IMR-90 (cell line): Measurements from ENCODE around the gene ATP13A2. TPM values are rescaled to one million over a fixed set of nuclear protein-coding genes. Genes with fewer than 3 reads are reported as not detected.

Source experiments
- ATAC-seq: fragments of 200-7000 bp; cut with Tn5 transposase; 2 replicates; pipeline ENCODE4 v1.9.1; 2020; ENCODE audit warnings: low read depth, mild to moderate bottlenecking, moderate library complexity
- BruUV-seq: library from RNA; stranded (reverse); fragments of 400-500 nt; replicated peaks from 2 replicates; lab custom pipeline; 2021; lab: Mats Ljungman, UMichigan
- CTCF ChIA-PET: fragments of 300-600 bp; formaldehyde crosslinking; extraction: SDS; loops from one replicate; lab custom pipeline; 2021; ENCODE audit warnings: antibody characterized with exemption; lab: Yijun Ruan, JAX
- POLR2A ChIA-PET: fragments of 300-600 bp; sonication (Branson Sonifier 250); formaldehyde crosslinking; loops from one replicate; lab custom pipeline; 2022; ENCODE audit warnings: antibody characterized with exemption; ENCODE audit not compliant: unreplicated experiment; lab: Charles Lee
- DNase-seq: peaks from one replicate; pipeline ENCODE4 v3.0.0; 2013
- H2AFZ ChIP-seq: replicated peaks from 2 replicates; pipeline ENCODE3; 2013; ENCODE audit warnings: low read length, mild to moderate bottlenecking; ENCODE audit not compliant: poor library complexity
- H2AK5ac ChIP-seq: 2 replicates; pipeline ENCODE4 v1.6.1; 2013; ENCODE audit warnings: low read depth, low read length, inconsistent platforms
- H2AK9ac ChIP-seq: replicated peaks from 2 replicates; pipeline ENCODE3; 2013; ENCODE audit warnings: mild to moderate bottlenecking, low read depth, low read length, moderate library complexity; ENCODE audit not compliant: poor library complexity
- H2BK120ac ChIP-seq: 2 replicates; pipeline ENCODE4 v1.6.1; 2013; ENCODE audit warnings: low read depth, low read length, inconsistent platforms
- H2BK15ac ChIP-seq: 3 replicates; pipeline ENCODE4 v1.6.1; 2013; ENCODE audit warnings: low read depth, low read length, inconsistent platforms
- H2BK20ac ChIP-seq: 2 replicates; pipeline ENCODE4 v1.6.1; 2013; ENCODE audit warnings: low read depth, mild to moderate bottlenecking, inconsistent platforms, low read length, moderate library complexity
- H2BK5ac ChIP-seq: 2 replicates; pipeline ENCODE4 v1.6.1; 2013; ENCODE audit warnings: mild to moderate bottlenecking, low read depth, low read length, inconsistent platforms; ENCODE audit not compliant: poor library complexity, severe bottlenecking
- H3K14ac ChIP-seq: replicated peaks from 2 replicates; pipeline ENCODE4 v1.6.1; 2013; ENCODE audit warnings: low read depth, low read length, inconsistent platforms
- H3K18ac ChIP-seq: 2 replicates; pipeline ENCODE4 v1.6.1; 2013; ENCODE audit warnings: low read depth, low read length, control low read depth
- H3K23ac ChIP-seq: 2 replicates; pipeline ENCODE4 v1.6.1; 2013; ENCODE audit warnings: low read depth, low read length, inconsistent platforms
- H3K27ac ChIP-seq: 2 replicates; pipeline ENCODE4 v1.5.1; 2013; ENCODE audit warnings: mild to moderate bottlenecking, control low read depth, low read length; ENCODE audit not compliant: insufficient read depth
- H3K27me3 ChIP-seq: 2 replicates; pipeline ENCODE4 v1.6.1; 2013; ENCODE audit warnings: low read length; ENCODE audit not compliant: control insufficient read depth, insufficient read depth
- H3K36me3 ChIP-seq: 2 replicates; pipeline ENCODE4 v1.6.1; 2013; ENCODE audit warnings: low read length, mixed read lengths; ENCODE audit not compliant: control insufficient read depth, insufficient read depth
- H3K4ac ChIP-seq: 2 replicates; pipeline ENCODE4 v1.6.1; 2013; ENCODE audit warnings: low read depth, low read length, inconsistent platforms
- H3K4me1 ChIP-seq: 2 replicates; pipeline ENCODE4 v1.6.1; 2013; ENCODE audit warnings: low read length, mixed read lengths; ENCODE audit not compliant: control insufficient read depth, insufficient read depth
- H3K4me2 ChIP-seq: 2 replicates; pipeline ENCODE4 v1.6.1; 2013; ENCODE audit warnings: low read depth, mild to moderate bottlenecking, control low read depth, low read length, moderate library complexity
- H3K4me3 ChIP-seq: 2 replicates; pipeline ENCODE4 v1.5.1; 2013; ENCODE audit warnings: low read depth, mild to moderate bottlenecking, control low read depth, low read length, moderate library complexity; ENCODE audit not compliant: insufficient read depth
- H3K56ac ChIP-seq: 2 replicates; pipeline ENCODE4 v1.6.1; 2013; ENCODE audit warnings: low read length, inconsistent platforms; ENCODE audit not compliant: insufficient read depth; ENCODE audit errors: extremely low read depth
- H3K79me1 ChIP-seq, 2 experiments: 2 replicates each; pipeline ENCODE4 v1.6.1; 2013; ENCODE audit warnings: low read length in 2 of 2, inconsistent platforms in 1 of 2, low read depth in 1 of 2
- H3K9ac ChIP-seq: 2 replicates; pipeline ENCODE4 v1.6.1; 2013; ENCODE audit warnings: low read depth, low read length, control low read depth
- H3K9me1 ChIP-seq: 2 replicates; pipeline ENCODE4 v1.6.1; 2013; ENCODE audit warnings: low read length, inconsistent platforms; ENCODE audit not compliant: insufficient read depth
- H3K9me3 ChIP-seq: 2 replicates; pipeline ENCODE4 v1.6.1; 2013; ENCODE audit warnings: low read length; ENCODE audit not compliant: control insufficient read depth, insufficient read depth
- H4K20me1 ChIP-seq: 2 replicates; pipeline ENCODE4 v1.6.1; 2013; ENCODE audit warnings: low read length, inconsistent platforms; ENCODE audit not compliant: insufficient read depth
- H4K5ac ChIP-seq: 2 replicates; pipeline ENCODE4 v1.6.1; 2013; ENCODE audit warnings: mild to moderate bottlenecking, low read depth, low read length, control low read depth
- H4K8ac ChIP-seq, 2 experiments: 2 replicates each; pipeline ENCODE4 v1.6.1; 2013; ENCODE audit warnings: low read depth in 2 of 2, low read length in 2 of 2, control low read depth in 1 of 2, inconsistent platforms in 1 of 2
- H4K91ac ChIP-seq: 2 replicates; pipeline ENCODE4 v1.6.1; 2013; ENCODE audit warnings: low read depth, low read length, inconsistent platforms; ENCODE audit not compliant: insufficient read depth
- CEBPB ChIP-seq: IDR thresholded peaks from 2 replicates; pipeline ENCODE4 v1.6.1; 2012; ENCODE audit warnings: low read depth, low read length, improper control_type of control experiment
- CHD1 ChIP-seq: IDR thresholded peaks from 2 replicates; pipeline ENCODE4 v1.6.1; 2012; ENCODE audit warnings: low read depth, low read length, improper control_type of control experiment
- FOS ChIP-seq: fragments of 150-350 bp; IDR thresholded peaks from 2 replicates; pipeline ENCODE4 v1.6.1; 2016; ENCODE audit warnings: low read depth, low read length
- MAFK ChIP-seq: IDR thresholded peaks from 2 replicates; pipeline ENCODE4 v1.6.1; 2012; ENCODE audit warnings: low read depth, low read length, improper control_type of control experiment
- MAZ ChIP-seq: IDR thresholded peaks from 2 replicates; pipeline ENCODE4 v1.6.1; 2012; ENCODE audit warnings: low read depth, mild to moderate bottlenecking, low read length, improper control_type of control experiment, moderate library complexity, borderline replicate concordance
- MXI1 ChIP-seq: IDR thresholded peaks from 2 replicates; pipeline ENCODE4 v1.6.1; 2012; ENCODE audit warnings: low read depth, mild to moderate bottlenecking, low read length, moderate library complexity, borderline replicate concordance
- RFX5 ChIP-seq: IDR thresholded peaks from 2 replicates; pipeline ENCODE4 v1.8.0; 2012; ENCODE audit warnings: low read depth, mild to moderate bottlenecking, low read length, moderate library complexity
- SMC3 ChIP-seq: fragments of 150-350 bp; IDR thresholded peaks from 2 replicates; pipeline ENCODE4 v1.6.1; 2016; ENCODE audit warnings: low read depth, mild to moderate bottlenecking, antibody characterized with exemption, low read length, moderate library complexity
- WGBS, 2 experiments: methylation state at CpG; one replicate each; pipeline versions ENCODE4 v1.1.5 to v1.1.7; 2013; ENCODE audit warnings: missing lambda C conversion rate in 2 of 2; ENCODE audit not compliant: insufficient read length in 1 of 2; ENCODE audit errors: extremely low coverage in 2 of 2; 5-methylcytosine and 5-hydroxymethylcytosine counted together
- dilution Hi-C: fragments of 300-500 bp; cut with HindIII; formaldehyde crosslinking; loops from one replicate; pipeline ENCODE4 v1.14.3; 2018; ENCODE audit warnings: low sequenced_read_pairs; ENCODE audit not compliant: unreplicated experiment
- in situ Hi-C: fragments of 300-500 bp; cut with MboI; formaldehyde crosslinking; loops from 3 replicates; pipeline ENCODE4 v1.14.3; 2019; ENCODE audit warnings: low sequenced_read_pairs, inconsistent platforms, mixed read lengths
- intact Hi-C: fragments of 100-400 bp; cut with micrococcal nuclease; formaldehyde crosslinking; loops from 2 replicates; pipeline ENCODE4 v1.10.0; 2022
- polyA plus RNA-seq, 3 experiments: library from polyadenylated mRNA; depleted of rRNA; stranded (reverse); fragments of >200 nt; gene quantifications; 2 replicates each; pipeline ENCODE4 v1.2.3, GENCODE V29; 2012; ENCODE audit warnings: low replicate concordance in 1 of 3
- total RNA-seq: library from RNA; depleted of rRNA; stranded (reverse); fragments of >200 nt; gene quantifications from 2 replicates; pipeline ENCODE4 v1.2.3, GENCODE V29; 2012
- TF ChIP-seq, protein P1 (sequence below): fragments of 150-350 bp; IDR thresholded peaks from 2 replicates; pipeline ENCODE4 v1.6.1; 2017; ENCODE audit warnings: mild to moderate bottlenecking, antibody characterized with exemption, low read length, low read depth

Gene ATP13A2
- total and polyA plus RNA-seq, 2 of the 4 experiments (the other 2 are of a cell fraction) = 5.7 to 18.9 TPM

- dilution Hi-C loops (no loop called here), in situ Hi-C loops (no loop called here), intact Hi-C loops (no loop called here)
- Histone ChIP-seq H3K4me2 (no peak overlapping the region), H3K36me3 (peaks cover 14% of the 10 kb centered on the region; the same call in 1 of the 2 replicates), H3K23ac (no peak overlapping the region), H3K56ac (no peak overlapping the region), H3K9ac (no peak overlapping the region), H2BK5ac (no peak overlapping the region), H4K8ac (no peak overlapping the region), H3K27me3 (no peaks in the 10 kb centered on the region; the same call in 1 of the 2 replicates), H4K91ac (no peak overlapping the region), H3K9me3 (no peaks in the 10 kb centered on the region), H3K27ac (no peak overlapping the region), H3K79me1 (no peaks in the 10 kb centered on the region), H2AK5ac (0 out of 2 replicates have a peak overlapping the region, but pooled peaks have one; percentile 14), H2AFZ (no peak overlapping the region), H2BK20ac (no peak overlapping the region), H3K14ac (no peak overlapping the region), H3K4ac (no peak overlapping the region), H3K4me1 (peaks cover 7% of the 10 kb centered on the region), H4K5ac (no peak overlapping the region), H4K20me1 (peaks cover 12% of the 10 kb centered on the region), H3K18ac (no peak overlapping the region), H3K4me3 (no peak overlapping the region), H2AK9ac (no peak overlapping the region), H2BK120ac (no peak overlapping the region), H3K9me1 (no peaks in the 10 kb centered on the region), H2BK15ac (no peak overlapping the region)
- DNase-seq (no peak), ATAC-seq (no peak)
- BruUV-seq = no TSS peak
- ChIA-PET CTCF (no interaction called here), POLR2A (no interaction called here)
- no CpG with 5 or more reads among the region's 3 CpGs for WGBS, 2 experiments
- no peak for TF ChIP-seq RFX5
- no peak for TF ChIP-seq SMC3
- TF ChIP-seq CEBPB = no peak
- no peak for TF ChIP-seq MXI1
- no peak for TF ChIP-seq FOS
- TF ChIP-seq CHD1 = no peak
- TF ChIP-seq, protein P1, sequence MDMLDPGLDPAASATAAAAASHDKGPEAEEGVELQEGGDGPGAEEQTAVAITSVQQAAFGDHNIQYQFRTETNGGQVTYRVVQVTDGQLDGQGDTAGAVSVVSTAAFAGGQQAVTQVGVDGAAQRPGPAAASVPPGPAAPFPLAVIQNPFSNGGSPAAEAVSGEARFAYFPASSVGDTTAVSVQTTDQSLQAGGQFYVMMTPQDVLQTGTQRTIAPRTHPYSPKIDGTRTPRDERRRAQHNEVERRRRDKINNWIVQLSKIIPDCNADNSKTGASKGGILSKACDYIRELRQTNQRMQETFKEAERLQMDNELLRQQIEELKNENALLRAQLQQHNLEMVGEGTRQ = no peak
- TF ChIP-seq MAZ = no peak
- TF ChIP-seq MAFK = no peak
These were observed 43.4 kb downstream of the ATP13A2 start for GRCh38 chr1:16968372-16968771.
